HG03064 (cell line): ENCODE results near the gene IL10RB.
"Not testable (repeated sequence)": the region's sequence is repeated elsewhere in the genome, so short reads cannot be mapped to it uniquely, and the experiment has no call there.

Source experiments
- ATAC-seq: cut with Tn5 transposase; IDR thresholded peaks from one replicate; pipeline ENCODE4 v1.9.1; 2021; ENCODE audit warnings: low read depth; ENCODE audit not compliant: unreplicated experiment

The IL10RB gene

DNA sequence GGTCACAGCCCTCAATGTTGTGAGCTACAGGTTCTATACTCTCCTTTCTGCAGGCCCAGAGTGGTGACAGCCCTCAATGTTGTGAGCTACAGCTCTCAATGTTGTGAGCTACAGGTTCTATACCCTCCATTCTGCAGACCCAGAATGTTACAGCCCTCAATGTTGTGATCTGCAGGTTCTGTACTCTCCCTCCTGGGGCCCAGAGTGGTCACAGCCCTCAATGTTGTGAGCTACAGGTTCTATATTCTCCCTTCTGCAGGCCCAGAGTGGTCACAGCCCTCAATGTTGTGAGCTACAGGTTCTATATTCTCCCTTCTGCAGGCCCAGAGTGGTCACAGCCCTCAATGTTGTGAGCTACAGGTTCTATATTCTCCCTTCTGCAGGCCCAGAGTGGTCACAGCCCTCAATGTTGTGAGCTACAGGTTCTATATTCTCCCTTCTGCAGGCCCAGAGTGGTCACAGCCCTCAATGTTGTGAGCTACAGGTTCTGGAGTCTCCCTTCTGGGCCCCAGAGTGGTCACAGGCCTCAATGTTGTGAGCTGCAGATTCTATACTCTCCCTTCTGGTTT is 26.5 kb upstream of the IL10RB start:
- not testable (repeated sequence) for ATAC-seq

- ATAC-seq: no peak
Measured at GRCh38 chr21:33240404-33240803, 25.8 kb upstream of the IL10RB start.

- no peak for ATAC-seq
Measured at GRCh38 chr21:33241846-33242245, 24.3 kb upstream of the IL10RB start.

DNA sequence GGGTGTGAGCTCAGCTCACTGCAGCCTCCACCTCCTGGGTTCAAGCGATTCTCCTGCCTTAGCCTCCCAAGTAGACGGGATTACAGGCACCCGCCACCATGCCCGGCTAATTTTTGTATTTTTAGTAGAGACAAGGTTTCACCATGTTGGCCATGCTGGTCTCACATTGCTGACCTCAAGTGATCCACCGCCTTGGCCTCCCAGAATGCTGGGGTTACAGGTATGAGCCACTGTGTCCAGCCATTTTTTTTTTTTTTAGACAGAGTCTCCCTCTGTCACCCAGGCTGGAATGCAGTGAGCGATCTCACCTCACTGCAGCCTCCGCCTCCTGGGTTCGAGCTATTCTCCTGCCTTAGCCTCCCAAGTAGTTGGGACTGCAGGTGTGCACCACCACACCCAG is 23.3 kb upstream of the IL10RB start:
- ATAC-seq: not testable (repeated sequence)

- ATAC-seq: no peak
Measured at GRCh38 chr21:33244082-33244778, 21.9 kb upstream of the IL10RB start.

GRCh38 chr21:33244779-33245105 is 21.4 kb upstream of the IL10RB start:
- no peak for ATAC-seq

DNA sequence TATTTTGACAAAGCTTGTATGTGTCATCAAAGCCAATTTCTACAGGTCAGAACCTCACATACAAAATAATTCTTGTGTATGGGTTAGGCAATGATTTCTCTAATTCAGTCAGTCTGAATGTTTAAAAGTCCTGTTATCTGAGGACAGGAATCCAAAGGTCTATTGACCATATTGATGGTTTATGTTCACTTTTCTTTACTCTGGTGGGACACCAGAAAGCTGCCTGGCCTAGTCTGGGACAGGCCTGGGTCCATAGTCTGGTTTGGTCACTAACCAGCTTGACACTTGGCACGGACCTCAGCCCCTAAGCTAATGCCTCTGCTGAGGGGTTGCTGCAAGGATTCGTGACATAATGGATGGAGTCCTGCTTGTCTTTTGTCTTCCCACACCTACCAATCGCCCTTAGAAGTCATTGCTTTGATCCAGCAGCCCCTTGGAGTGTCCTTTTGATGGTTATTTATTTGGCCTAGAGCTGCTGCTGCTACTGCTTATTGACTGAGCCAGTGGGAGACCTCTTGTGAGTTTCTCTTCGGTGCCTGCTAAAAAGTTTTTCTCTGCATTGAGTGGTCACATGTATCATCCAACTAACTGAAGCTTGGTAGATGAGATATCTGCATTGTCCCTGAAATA is 20.8 kb upstream of the IL10RB start:
- ATAC-seq: no peak

- no peak for ATAC-seq
Measured at GRCh38 chr21:33246506-33246905, 19.7 kb upstream of the IL10RB start.

DNA sequence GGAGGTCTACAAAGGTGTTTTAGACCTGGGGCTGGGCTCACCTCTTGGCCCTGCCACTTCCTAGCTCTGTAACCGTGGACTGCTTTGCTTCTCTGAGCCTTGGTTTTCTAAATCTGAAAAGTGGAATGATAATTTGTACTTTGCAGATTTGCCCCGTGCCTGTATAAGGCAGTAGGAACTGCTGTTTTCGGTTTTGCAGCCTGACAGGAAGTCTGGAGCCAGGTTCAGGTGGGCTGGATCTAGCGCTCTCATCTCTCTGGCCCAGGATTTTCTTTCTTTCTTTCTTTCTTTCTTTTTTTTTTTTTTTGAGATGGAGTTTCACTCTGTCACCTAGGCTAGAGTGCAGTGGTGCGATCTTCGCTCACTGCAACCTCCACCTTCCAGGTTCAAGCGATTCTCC is 19.2 kb upstream of the IL10RB start:
- ATAC-seq: no peak

GRCh38 chr21:33247599-33247998 is 18.6 kb upstream of the IL10RB start:
- ATAC-seq: no peak

DNA sequence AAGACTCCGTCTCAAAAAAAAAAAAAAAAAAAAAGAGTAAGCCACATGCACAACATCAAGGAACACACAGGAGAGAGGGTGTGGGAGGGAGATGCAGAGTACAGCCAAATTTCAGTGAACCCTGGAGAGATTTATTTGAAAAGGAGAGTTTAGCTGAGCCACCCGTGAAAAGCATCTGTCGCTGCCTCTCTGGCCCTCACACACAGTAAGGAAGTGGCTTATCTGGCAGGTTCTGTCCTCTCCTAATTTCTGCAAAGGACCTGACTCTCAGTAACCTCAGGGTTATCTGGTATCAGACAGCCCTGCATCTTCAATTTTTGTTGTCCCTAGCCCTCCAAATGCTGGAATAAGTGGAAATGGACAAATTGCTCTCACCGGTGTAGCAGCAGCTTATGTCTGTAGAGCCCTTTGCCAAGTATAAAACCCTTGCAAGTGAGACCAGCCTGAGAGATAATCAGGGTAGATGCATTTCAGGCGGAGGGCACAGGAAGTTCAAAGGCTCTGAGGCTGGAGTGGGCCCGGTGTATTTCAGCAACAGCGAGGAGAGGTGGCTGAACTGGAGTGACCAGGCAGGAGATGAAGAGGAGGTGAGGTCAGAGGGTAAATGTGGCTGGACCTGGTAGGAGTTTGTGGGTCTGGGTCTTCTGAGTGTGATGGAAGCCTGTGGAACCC is 16.7 kb upstream of the IL10RB start:
- ATAC-seq: no peak

- ATAC-seq: no peak
Measured at GRCh38 chr21:33251119-33251518, 15.0 kb upstream of the IL10RB start.

DNA sequence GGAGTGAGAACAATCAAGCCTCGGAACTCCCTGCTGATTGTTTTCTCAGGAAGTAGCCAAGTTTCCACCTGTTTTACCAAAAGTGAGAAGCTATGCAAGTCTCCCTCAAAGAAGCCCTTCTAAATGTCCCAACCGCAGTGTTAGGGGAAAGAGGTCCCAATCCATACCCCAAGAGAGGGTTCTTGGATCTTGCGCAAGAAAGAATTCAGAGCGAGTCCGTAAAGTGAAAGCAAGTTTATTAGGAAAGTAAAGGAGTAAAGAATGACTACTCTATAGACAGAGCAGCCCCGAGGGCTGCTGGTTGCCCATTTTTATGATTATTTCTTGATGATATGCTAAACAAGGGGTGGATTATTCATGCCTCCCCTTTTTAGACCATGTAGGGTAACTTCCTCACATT is 12.8 kb upstream of the IL10RB start:
- ATAC-seq: not testable (repeated sequence)

GRCh38 chr21:33254766-33255165 is 11.4 kb upstream of the IL10RB start:
- ATAC-seq: no peak

DNA sequence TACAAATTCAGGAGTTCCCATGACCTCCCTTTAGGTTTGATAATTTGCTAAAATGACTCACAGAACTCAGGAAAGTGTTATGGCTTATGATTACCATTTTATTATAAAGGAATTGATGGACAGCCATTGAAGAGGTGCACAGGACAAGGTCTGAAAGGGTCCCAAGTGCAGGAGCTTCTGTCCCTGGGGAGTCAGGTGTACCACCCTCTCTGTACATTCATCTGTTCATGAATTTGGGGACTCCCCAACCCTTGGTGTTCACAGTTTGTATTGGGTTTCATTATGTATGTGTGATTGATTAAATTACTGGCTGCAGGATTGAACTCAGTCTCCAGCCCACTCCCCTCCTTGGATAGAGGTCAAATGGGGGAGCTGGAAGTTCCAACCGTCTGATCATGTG is 10.8 kb upstream of the IL10RB start:
- ATAC-seq: no peak

DNA sequence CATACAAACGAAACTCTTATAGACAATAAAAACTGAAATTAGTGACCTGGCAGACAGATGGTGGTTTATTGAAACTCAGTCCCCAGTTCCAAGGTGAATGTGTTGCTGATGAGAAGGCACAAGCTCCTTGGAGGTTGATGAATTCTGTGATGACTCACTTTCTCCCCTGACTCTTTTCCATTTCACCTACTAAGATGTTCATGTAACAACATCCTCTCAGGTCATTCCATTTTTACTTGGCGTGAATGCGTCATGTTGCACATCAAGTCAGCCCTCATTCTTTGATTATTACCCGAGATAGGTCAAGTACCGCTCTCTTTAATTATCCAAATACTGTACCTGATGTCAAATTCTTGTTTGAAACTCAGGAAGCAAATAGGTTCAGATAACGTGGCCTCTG is 10.1 kb upstream of the IL10RB start:
- ATAC-seq: no peak

- ATAC-seq: no peak
Measured at GRCh38 chr21:33257094-33257803, 8.9 kb upstream of the IL10RB start.

GRCh38 chr21:33258475-33258874 is 7.7 kb upstream of the IL10RB start:
- ATAC-seq: no peak

DNA sequence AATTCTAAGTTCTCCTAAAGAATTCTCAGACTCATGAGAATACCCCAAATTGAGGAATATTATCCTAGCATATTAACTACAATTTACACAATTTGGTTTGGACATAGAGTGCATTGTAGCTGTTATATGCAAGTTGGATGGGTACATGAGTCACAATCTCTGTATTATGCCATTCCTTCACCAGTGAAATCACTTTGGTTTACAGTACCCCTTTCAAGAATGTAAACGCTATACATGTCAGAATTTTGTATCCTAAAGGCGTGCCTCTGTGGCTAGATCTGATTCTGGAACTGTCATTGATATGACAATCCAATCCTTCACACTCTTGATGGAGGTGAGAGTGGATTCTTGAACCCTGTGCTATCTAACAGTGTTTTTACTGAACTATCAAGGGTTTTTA is 6.7 kb upstream of the IL10RB start:
- ATAC-seq: no peak

- no peak for ATAC-seq
Measured at GRCh38 chr21:33259995-33260394, 6.2 kb upstream of the IL10RB start.

- no peak for ATAC-seq
Measured at GRCh38 chr21:33261635-33262034, 4.5 kb upstream of the IL10RB start.
